Heart left ventricle (tissue), 13 donors: ENCODE results near the gene XIAP.

Experiments used
- POLR2A ChIP-seq, 2 donors: fragments of 450-650 bp; IDR thresholded peaks; one replicate each; pipeline ENCODE4 v1.6.1; 2017; ENCODE audit warnings: antibody characterized with exemption in 2 of 2, mild to moderate bottlenecking in 2 of 2, moderate library complexity in 2 of 2
- TF ChIP-seq, protein P1 (sequence below), 12 donors: fragments of 200-600 bp; sonication (generic) in 4 of 12; IDR thresholded peaks; one replicate each; pipeline versions ENCODE4 v1.5.0 to v1.8.0; 2018 to 2022; ENCODE audit warnings: antibody characterized with exemption in 12 of 12, mild to moderate bottlenecking in 5 of 12
- donor health status: ischemic (EF 13 %, LVEDD 7.1; RV severe dilation, severe dysfunction).
- donor health status: DM: no; HTN: yes; CAD: no.
- donor health status: DM: no; HTN: no; CAD: no.
- donor health status: ischemic (EF 25% LVEDD 6.9; RV normal size, moderate dysfunction).
- donor health status: ischemic (EF 25% LVEDD 5.7; RV mildly dilated, moderate dysfunction).
- donor health status: ischemic (EF 35%, LVEDD 5.7; RV mildly dilated, moderate dysfunction).
- donor health status: nonischemic (EF 11% LVEDD 7.7; RV severe dilation, severe dysfunction).
- donor health status: DM: yes; HTN: yes; CAD: no.
- donor health status: PGD.
- donor health status: ischemic (EF 29% LVEDD 5.4; RV normal size, mild dysfunction).
- donor health status: nonischemic (EF 23%, LVEDD 6.1; RV moderate dilation, normal function).

DNA sequence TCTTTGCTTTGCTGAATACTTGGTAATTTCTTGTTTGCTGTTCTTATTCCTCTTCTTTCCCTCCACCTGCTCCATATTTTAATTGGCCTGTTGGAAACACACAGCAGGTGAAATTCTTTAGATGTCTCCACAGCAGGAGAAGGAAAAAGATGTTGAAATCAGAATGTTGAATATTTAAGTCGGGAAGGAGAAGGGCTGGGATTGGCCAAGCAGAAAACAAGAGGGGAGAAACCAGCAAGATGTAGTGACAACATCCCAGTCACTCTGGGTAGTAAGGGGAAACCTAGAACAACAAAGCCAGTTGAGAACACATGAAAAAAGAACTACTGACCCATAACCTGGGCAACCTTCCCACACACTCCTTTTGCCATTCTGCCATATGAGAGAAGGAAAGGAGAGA is 64.3 kb downstream of the XIAP start:
- TF ChIP-seq, protein P1, sequence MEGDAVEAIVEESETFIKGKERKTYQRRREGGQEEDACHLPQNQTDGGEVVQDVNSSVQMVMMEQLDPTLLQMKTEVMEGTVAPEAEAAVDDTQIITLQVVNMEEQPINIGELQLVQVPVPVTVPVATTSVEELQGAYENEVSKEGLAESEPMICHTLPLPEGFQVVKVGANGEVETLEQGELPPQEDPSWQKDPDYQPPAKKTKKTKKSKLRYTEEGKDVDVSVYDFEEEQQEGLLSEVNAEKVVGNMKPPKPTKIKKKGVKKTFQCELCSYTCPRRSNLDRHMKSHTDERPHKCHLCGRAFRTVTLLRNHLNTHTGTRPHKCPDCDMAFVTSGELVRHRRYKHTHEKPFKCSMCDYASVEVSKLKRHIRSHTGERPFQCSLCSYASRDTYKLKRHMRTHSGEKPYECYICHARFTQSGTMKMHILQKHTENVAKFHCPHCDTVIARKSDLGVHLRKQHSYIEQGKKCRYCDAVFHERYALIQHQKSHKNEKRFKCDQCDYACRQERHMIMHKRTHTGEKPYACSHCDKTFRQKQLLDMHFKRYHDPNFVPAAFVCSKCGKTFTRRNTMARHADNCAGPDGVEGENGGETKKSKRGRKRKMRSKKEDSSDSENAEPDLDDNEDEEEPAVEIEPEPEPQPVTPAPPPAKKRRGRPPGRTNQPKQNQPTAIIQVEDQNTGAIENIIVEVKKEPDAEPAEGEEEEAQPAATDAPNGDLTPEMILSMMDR (IDR thresholded peaks at IDR 0.05) = no peak
- TF ChIP-seq POLR2A (IDR thresholded peaks at IDR 0.05) = no peak
